T-helper 9 cell (primary cell): ENCODE data around the gene MYL4.
"Not testable (repeated sequence)": the region's sequence is repeated elsewhere in the genome, so short reads cannot be mapped to it uniquely, and the experiment has no call there.

Experiments used
- DNase-seq: peaks from one replicate; pipeline ENCODE4 v3.0.0-alpha.2; 2020
- total RNA-seq, 2 donors: gene quantifications; one replicate each; lab custom pipeline; 2026; lab: John Stamatoyannopoulos, UW

Gene MYL4
- 0 reads per million in 2 donors for total RNA-seq

DNA sequence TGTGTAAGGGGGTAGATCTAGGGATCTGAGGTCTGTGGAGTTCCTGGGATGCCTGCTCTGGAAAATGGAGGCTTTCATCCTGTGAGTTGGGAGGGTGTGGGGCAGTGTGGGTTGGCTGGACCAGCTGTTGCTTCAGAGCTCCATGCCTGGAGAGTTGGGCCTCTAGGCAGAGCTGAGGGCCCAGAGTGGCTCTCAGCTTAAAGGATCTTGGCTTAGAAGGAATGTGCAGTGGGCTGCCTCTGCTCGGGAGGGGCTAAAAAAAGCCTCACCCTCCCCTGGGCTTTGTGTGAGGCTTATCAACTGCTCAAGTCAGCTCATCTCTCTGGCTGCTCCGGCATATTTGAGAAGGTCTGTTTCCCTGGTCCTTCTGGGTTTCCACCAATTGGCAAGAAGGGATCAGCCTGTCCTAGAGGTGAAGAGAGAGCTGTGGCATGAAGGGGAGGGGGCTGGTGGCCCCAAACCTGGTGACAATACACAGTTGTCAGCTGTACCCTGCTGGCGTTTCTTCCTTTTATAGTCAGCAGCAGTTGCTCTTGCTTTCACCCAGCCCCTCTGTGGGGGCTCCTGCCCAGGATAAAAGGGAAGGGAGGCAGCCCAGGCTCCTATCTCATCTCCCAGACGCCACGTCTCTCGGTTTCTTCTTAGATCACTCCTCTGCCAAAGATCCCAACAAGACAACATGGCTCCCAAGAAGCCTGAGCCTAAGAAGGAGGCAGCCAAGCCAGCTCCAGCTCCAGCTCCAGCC is at the start of gene MYL4:
MYL4 (plus strand) TSS at position 605 of the 745 bp plus-strand sequence; CDS start at position 680, 75 bp downstream.
- DNase-seq: no peak

DNA sequence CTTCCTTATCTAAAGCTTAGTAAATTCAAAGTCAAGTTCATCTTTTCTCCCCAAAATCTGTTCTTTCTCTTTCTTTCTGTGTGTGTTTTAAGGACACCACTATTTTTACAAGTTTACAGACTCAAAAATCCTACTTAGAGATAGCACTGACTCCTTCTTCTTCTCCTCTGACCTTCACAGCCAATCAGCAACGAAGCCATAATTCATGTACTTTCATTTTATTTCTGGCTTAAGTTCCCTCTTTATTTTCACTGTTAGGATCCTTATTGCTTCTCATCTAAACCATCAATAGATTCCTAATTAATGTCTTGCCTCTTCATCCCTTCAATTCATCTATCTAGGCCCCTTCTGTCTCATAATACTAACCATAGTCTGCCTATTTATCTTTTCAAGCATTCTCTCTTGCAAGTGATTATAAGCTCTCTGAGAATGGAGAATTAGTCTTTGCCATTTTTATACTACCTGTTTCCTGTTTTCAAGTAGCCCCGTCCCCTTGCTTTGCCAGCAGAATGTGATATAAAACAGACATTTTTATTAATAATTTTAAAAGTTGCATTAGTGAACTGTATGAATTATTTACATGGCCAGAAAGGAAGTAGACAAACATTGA is 47.0 kb upstream of the MYL4 start:
- no peak for DNase-seq

DNA sequence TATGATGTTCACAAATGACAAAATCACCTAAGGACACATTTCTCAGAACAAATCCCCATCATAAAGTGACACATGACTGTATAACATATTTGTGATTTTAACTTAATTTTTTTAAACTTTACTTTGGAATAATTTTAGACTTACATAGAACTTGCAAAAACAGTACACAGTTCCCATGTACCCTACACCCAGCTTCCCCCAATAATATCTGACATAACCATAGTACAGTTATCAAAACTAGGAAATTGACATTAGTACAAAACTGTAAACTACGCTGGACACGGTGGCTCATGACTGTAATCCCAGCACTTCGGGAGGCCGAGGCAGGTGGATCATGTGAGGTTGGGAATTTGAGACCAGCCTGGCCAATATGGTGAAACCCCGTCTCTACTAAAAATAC is 44.9 kb upstream of the MYL4 start:
- no peak for DNase-seq

DNA sequence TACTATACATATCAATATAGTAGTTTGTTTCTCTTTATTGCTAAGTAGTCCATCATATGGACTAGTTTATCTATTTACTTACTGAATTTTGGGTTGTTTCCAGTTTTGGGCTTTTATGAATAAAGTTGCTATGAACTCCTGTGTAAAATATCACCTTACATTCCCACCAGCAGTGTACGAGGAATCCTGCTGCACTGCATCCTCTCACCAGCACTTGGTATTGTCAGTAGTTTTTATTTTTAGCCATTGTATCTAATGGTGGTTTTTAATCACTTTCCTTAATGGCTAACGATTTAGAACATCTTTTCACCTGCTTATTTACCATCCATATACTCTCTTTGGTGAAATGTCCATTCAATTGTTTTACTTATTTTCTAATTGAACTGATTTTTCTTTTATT is 44.0 kb upstream of the MYL4 start:
- DNase-seq: no peak

DNA sequence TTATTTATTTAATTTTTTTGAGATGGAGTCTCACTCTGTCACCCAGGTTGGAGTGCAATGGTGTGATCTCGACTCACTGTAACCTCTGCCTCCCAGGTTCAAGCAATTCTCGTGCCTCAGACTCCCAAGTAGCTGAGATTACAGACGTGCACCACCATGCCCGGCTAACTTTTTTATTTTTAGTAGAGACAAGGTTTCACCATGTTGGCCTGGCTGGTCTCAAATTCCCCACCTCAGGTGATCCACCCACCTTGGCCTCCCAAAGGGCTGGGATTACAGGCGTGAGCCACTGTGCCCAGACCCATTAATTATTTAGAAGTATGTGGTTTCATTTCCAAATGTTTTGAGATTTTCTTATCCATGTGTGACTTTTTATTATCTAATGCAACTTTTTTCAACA is 42.3 kb upstream of the MYL4 start:
- not testable (repeated sequence) for DNase-seq

DNA sequence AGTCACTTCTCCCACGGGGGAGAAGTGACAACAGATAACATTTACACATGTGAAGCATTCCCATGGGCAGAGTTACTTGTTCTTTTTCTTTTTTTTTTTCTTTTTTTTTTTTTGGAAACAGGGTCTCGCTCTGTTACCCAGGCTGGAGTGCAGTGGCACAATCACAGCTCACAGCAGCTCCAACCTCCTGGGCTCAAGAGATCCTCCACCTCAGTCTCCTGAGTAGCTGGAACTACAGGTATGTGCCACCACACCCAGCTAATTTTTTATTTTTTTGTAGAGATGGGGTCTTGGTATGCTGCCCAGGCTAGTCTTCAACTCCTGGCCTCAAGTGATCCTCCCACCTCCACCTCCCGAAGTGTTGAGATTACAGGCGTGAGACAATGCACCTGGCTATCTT is 40.3 kb upstream of the MYL4 start:
- not testable (repeated sequence) for DNase-seq

DNA sequence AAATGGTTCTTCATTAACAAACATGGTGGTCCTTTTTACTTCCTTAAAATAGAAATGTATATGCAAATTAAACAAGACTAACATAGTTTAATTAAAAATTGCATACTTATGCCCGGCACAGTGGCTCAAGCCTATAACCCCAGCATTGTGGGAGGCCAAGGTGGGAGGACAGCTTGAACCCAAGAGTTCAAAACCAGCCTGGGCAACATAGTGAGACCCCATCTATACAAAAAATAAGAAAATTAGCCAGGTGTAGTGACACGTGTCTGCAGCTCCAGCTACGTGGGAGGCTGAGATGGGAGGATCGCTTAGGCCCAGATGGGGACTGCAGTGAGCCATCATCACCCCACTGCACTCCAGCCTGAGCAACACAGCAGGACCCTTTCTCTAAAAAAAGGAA is 38.4 kb upstream of the MYL4 start:
- DNase-seq: no peak

DNA sequence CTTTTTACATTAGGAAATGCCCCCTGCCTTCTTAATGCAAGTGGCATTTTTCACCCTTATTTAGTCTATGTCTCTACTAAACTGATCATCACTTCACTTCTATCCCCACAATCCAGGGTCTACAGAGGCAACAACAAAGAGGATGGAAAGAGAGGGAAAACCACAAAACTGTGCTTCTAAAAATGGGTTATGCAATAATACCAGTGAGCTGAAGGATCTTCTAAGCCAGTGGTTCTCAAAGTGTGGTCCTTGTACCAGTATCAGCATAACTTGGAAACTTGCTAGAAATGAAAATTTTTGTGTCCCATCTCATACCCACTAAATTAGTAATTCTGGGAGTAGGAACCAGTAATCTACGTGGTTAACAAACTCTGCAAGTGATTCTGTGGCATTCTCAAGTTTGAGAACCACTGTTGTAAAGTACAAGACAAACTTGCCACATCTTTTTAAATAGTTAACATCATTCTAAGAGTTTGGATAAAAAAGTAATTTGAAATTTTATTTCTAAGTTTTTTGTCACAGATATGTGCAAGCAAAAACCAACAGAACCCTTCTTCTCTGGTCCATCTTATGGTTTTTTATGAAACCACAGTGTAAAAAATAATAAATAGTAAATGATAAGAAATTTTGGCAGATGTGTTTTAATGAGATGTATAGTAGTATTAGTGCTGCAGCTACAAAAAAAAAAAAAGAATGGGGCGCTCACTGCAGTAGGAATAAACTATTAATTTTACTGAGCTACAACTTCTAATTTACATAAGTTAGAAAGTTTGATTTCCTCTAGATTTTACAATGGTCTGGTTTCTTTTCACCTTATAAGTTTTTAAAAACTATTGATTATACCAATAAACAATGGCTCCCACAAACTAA is 36.2 kb upstream of the MYL4 start:
- no peak for DNase-seq

DNA sequence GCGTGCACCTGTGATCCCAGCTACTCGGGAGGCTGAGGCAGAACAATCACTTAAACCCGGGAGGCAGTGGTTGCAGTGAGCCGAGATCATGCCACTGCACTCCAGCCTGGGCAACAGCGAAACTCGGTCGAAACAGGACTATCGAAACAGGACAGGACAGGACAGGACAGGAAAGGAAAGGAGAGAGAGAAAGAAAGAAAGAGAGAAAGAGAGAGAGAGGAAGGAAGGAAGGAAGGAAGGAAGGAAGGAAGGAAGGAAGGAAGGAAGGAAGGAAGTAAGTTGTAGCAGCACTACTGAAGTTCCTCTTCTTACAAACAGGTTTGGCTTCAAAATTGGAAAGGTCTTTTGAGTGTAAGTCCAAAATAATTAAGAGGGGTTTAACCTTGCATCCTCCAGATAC is 34.3 kb upstream of the MYL4 start:
- DNase-seq: not testable (repeated sequence)

DNA sequence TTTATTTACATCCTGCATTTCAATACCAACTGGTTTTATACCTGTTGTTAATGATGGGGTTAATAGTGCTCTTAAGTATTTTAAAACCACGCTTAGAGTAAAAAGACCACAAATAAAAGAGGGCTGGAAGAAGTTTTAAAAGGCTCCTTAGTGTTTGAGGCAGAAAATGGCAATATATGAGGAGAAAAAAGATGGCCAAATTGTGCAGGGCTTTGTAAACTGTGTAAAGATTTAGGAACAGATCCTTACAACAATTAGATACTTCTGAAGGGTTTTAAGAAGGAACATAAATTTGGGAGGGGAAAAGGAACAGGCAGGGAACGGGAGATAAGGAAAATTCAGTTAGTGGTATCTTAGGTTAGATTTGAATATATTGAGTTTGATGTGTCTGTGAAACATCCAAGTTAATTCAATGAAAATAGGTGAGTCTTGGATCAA is 32.7 kb upstream of the MYL4 start:
- no peak for DNase-seq

DNA sequence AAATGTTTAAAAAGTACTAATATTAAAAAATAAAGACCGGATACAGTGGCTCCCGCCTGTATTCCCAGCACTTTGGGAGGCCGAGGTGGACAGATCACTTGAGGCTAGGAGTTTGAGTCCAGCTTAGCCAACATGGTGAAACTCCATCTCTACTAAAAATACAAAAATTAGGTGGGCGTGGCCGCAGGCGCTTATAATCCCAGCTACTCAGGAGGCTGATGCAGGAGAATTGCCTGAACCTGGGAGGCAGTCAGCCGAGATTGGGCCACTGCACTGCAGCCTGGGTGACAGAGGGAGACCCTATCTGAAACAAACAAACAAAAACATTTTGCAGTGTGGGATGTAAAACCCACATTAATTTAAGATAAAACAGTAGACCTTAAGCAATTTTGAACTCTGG is 31.9 kb upstream of the MYL4 start:
- DNase-seq: no peak

DNA sequence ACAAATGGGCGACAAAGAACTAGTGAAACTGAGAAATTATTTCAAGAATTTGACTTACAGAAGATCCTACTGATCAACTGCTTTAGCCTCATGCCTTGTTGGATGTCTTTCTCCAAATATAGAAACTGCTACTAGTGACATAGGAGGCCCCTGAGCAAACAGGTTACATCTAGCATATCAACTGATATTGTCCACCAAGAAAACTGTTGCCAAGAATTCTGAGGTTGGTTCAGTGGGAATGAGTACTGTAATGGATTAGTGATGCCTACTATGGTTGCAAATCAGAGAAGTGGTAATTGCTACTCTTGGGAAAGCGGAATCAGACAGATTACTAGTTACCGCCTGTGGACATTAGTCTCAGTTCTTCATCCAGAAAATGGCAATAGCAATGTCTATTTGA is 30.0 kb upstream of the MYL4 start:
- no peak for DNase-seq

DNA sequence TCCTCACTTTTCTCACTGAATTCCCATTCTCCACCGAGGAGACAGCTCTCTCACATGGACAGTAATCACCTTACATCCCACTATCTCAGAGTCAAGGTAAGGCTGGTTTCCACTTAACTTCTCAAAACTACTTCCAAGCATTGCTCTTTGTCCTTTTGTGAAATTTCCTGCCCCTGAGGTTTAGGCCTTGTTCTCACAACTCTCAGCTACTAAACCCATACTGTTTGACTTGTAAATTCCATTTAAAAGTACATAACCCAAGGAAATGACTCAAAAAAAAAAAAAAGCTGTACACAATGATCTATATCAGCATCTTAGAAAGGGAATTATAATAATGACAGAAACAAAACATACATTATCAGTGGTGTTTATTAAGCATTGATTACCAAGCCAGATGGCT is 28.8 kb upstream of the MYL4 start:
- DNase-seq: no peak

DNA sequence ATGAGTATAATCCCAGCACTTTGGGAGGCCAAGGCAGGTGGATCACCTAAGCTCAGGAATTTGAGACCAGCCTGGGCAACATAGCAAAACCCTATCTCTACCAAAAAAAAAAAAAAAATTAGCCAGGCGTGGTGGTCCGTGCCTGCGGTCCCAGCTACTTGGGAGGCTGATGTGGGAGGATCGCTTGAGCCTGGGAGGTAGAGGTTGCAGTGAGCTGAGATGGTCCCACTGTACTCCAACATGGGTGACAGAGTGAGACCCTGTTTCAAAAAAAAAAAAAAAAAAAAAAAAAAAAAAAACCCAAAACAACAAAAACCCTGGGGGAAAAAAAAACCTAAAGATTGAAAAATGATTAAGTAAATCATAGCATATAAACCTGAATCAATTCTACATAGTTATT is 28.2 kb upstream of the MYL4 start:
- not testable (repeated sequence) for DNase-seq

DNA sequence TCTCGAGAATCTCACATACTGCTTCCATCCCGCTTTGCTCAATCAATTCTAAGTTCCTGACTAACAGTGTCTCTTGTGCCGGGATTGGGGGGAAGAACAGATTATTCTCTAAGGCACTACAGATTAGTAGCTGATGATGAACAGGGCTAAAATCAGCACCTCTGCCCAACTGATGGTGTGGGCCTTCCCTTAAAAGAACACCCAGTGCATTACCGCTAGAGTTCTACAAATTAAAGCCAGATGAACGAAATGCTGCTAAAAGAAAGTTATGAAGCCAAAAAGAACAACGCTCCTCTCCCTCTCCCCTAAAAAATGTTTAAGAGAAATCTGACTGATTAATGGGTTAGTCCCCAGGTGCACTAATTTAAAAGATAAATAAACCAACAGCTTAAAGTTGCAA is 24.5 kb upstream of the MYL4 start:
- no peak for DNase-seq

DNA sequence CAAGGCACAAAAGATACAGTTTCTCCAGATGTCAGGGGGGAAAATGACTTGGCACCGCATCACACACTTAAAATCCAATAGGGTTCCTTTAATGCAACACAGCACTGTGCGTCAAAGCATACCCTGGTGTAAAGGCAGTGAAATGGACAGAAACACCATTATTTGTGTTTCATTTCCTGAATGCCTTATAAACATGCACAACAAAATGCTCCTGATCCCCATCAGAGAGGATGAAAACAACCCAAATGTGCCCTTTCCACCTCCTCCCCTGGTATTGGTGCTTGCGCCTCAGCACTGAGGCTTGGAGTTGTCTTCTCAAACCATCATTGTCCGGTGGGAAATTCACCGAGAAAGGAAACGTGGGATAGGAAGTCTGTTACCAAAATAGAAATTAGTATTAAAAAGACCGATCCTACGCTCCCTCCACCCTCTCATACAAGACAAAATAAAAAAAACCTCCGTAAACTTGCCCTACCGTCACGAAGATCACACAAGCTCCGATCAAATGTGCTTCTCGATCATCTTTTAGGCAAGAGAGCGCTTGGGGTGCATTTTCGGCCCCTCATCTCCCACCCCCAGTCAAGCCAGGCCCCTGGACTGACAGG is 20.8 kb upstream of the MYL4 start:
- no peak for DNase-seq

DNA sequence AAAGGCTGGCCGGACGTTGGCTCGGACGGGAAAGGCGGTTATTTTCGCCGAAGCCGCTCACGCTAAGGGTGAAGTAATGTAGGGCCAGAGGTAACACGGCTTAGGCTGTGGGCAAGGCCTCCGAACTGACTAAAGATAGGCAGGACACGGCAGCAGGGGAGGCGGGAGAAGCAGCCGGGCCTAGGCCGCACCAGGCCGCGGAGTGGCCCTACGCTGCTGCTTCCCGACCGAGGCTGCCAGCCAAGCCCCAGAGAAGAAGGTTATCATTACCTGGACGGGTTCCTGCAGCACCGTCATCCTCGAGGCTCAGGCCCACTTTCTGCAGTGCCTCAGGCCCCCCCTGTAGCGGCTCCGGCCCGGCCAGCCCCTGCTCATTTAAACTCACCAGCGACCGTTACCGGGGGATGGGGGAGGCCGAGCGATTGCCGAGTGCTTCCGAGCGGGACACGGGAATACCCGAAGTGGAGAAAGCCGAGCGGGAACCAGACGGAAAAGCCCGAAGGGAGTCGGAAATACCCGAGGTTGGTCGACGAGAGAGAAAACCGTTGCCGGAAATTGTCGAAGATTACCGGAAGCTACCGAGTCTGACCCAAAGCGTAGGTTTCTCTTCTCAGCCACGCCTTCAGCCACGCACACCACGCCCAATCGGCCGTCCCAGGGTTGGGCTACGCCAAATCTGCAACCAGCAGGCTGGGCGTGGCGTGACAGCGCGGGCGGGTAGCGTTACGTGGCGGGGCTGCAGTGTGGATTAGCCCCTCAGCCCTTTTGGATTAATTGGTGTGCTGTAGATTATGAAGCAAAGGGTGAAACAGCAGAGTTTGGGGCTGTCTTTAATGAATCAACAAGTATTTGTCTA is 20.0 kb upstream of the MYL4 start, which contains the start of gene CDC27:
CDC27 (minus strand) TSS at position 420 of the 856 bp plus-strand sequence; CDS start at position 297, 123 bp downstream.
- DNase-seq: peak; percentile 100

DNA sequence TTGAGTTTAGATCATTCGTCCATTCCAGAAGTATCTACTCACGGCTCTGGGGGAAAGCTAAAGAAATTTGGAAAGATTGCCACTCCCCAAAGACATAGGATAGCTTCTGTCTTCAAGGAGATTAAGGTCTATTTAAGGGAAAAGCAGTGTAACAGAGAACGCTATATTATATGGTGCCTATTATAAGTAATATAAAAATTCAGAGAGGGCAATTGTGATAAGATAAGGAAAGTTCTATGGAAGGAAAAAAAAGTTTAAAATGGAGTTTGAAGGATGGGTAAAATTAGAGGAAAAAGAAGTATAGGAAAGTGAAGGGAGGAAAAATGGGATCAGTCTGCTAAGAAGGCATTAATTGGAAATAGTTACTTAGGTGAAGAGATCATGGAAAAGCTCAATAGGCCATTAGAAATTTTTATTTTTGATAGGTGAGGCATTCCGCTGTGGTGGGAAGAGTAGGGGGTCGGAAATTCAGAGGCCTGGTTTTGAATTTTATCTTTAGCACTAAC is 19.4 kb upstream of the MYL4 start:
- DNase-seq: no peak

DNA sequence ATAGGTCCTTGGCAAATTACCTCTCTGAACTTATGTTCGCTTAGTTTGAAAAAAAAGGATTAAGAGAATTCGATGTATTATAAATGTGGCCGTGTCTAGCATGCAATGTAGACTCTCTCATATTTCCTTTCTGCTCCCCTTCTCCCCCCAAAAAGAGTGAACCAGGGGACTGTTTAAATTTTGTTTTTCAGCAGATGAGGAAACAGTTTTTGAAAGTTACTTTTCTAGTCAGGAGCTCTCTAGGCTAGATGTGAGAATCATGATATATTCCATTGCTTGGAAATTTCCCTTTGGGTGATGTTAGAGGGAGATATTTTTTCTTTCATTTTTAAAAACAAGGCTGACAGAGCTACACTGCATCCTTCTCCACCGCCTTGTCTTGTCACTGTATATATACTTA is 18.9 kb upstream of the MYL4 start:
- DNase-seq: no peak

DNA sequence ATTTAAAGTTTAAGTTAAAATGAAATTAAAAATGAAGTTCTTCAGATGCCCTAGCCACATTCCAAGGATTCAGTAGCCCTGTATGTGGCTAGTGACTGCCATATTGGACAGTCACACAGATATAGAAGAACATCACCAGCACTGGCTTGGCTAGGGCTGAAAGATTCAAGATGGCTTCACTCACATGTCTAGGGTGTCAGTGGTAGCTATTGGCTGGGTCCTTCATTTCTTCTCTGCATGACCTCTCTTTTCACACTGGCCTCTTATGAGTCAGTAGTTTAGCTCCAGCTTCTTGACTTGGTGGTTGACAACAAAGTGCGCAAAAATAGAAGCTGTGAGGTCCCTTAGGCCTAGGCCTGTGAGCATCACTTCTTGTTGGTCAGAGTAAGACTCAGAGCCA is 18.4 kb upstream of the MYL4 start:
- DNase-seq: no peak

DNA sequence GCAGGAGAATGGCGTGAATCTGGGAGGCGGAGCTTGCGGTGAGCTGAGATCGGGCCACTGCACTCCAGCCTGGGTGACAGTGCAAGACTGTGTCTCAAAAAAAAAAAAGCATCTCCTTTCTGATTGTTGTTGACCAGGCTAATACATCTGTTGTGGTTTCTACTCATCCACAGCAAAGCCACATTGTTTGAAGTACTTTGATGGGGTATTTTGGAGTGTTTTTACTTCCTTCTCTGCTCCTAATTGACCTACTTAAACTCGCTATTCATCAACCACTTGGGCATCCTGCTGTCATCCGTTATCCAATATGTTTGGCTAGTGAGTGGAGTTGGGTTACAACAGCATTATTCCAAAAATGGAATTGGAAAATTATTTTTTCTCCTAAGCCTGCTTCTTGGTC is 16.6 kb upstream of the MYL4 start:
- no peak for DNase-seq
